Endothelial cell of umbilical vein (primary cell): Measurements from ENCODE around the gene DPH7.

ENCODE experiments used
- CTCF ChIP-seq, 2 donors: IDR thresholded peaks; 1 replicate in 1 of 2; 2 replicates in 1 of 2; pipeline ENCODE4 v1.5.1; 2011; ENCODE audit warnings: low read length in 2 of 2, mild to moderate bottlenecking in 2 of 2, moderate library complexity in 2 of 2, control low read depth in 1 of 2, inconsistent platforms in 1 of 2, low read depth in 1 of 2; ENCODE audit not compliant: insufficient read depth in 1 of 2; ENCODE audit errors: extremely low read depth in 1 of 2
- EZH2 ChIP-seq: IDR thresholded peaks from 2 replicates; pipeline ENCODE4 v1.6.1; 2012; ENCODE audit warnings: borderline replicate concordance, low read depth, mild to moderate bottlenecking, moderate library complexity, low read length, inconsistent platforms; ENCODE audit not compliant: severe bottlenecking
- POLR2A ChIP-seq: IDR thresholded peaks from 2 replicates; pipeline ENCODE4 v1.6.1; 2012; ENCODE audit warnings: low read depth, mild to moderate bottlenecking, control low read depth, low read length

GRCh38 chr9:137520614-137521404 is 57.9 kb downstream of the DPH7 start:
- TF ChIP-seq POLR2A (no peak), CTCF (IDR thresholded peaks at IDR 0.05; ENCODE audit: extremely low read depth in 1 of 2, insufficient read depth in 1 of 2, low read depth in 1 of 2, low read length in 2 of 2) (no peak), EZH2 (no peak)
